NB4 (cell line): ENCODE measurements around the gene CHI3L2.
"Not testable (repeated sequence)": the region's sequence is repeated elsewhere in the genome, so short reads cannot be mapped to it uniquely, and the experiment has no call there.

ENCODE experiments used
- CTCF ChIP-seq: IDR thresholded peaks from one replicate; pipeline ENCODE4 v1.5.1; 2012; ENCODE audit warnings: low read depth, low read length
- POLR2A ChIP-seq: IDR thresholded peaks from 2 replicates; pipeline ENCODE4 v1.6.1; 2011; ENCODE audit warnings: mild to moderate bottlenecking; ENCODE audit not compliant: insufficient read length; ENCODE audit errors: extremely low read depth

GRCh38 chr1:111215285-111215684 lies 12.2 kb upstream of the CHI3L2 start:
- TF ChIP-seq CTCF, POLR2A: not testable (repeated sequence)
